KMS-11 (cell line): ENCODE data around the gene CDH11.

ENCODE experiments used
- H2AFZ ChIP-seq: fragments of 200-600 bp; sonication (generic); 2 replicates; pipeline ENCODE4 v1.6.1; 2016; ENCODE audit warnings: antibody characterized with exemption, mixed run types, low read depth
- H3K27ac ChIP-seq: fragments of 200-600 bp; sonication (generic); 2 replicates; pipeline ENCODE4 v1.6.1; 2016; ENCODE audit warnings: mild to moderate bottlenecking, mixed run types
- H3K27me3 ChIP-seq: fragments of 200-600 bp; sonication (generic); 2 replicates; pipeline ENCODE4 v1.6.1; 2017; ENCODE audit warnings: mild to moderate bottlenecking, low read depth, mixed run types, moderate library complexity; ENCODE audit not compliant: insufficient read depth
- H3K36me3 ChIP-seq: fragments of 200-600 bp; sonication (generic); 2 replicates; pipeline ENCODE4 v1.6.1; 2017; ENCODE audit warnings: mild to moderate bottlenecking, mixed run types; ENCODE audit not compliant: insufficient read depth
- H3K4me1 ChIP-seq: fragments of 200-600 bp; sonication (generic); 2 replicates; pipeline ENCODE4 v1.6.1; 2016; ENCODE audit warnings: mild to moderate bottlenecking, low read depth, mixed run types; ENCODE audit not compliant: poor library complexity, severe bottlenecking
- H3K4me2 ChIP-seq: fragments of 200-600 bp; sonication (generic); 2 replicates; pipeline ENCODE4 v1.7.0; 2016; ENCODE audit warnings: mild to moderate bottlenecking, mixed run types
- H3K4me3 ChIP-seq: fragments of 200-600 bp; sonication (generic); IDR thresholded peaks from 2 replicates; pipeline ENCODE4 v1.6.1; 2017; ENCODE audit warnings: low read depth, low read length, mixed read lengths; ENCODE audit not compliant: insufficient read depth
- H3K79me2 ChIP-seq: fragments of 200-600 bp; sonication (generic); 2 replicates; pipeline ENCODE4 v1.6.1; 2016; ENCODE audit warnings: low read depth, mixed run types; ENCODE audit not compliant: insufficient read depth
- H3K9ac ChIP-seq: fragments of 200-600 bp; sonication (generic); 2 replicates; pipeline ENCODE4 v1.6.1; 2016; ENCODE audit warnings: mild to moderate bottlenecking, mixed run types
- H4K20me1 ChIP-seq: fragments of 200-600 bp; sonication (generic); 2 replicates; pipeline ENCODE4 v1.6.1; 2016; ENCODE audit warnings: mild to moderate bottlenecking, mixed run types; ENCODE audit not compliant: insufficient read depth
- CTCF ChIP-seq: fragments of 200-600 bp; sonication (generic); conservative IDR thresholded peaks from 2 replicates; pipeline ENCODE4 v1.6.1; 2017; ENCODE audit warnings: low read depth, mild to moderate bottlenecking, antibody characterized with exemption, low read length, moderate library complexity, mixed read lengths

The CDH11 gene

GRCh38 chr16:65095090-65095728, 26.7 kb downstream of the CDH11 start:
- H3K79me2 ChIP-seq, result no peaks in the 10 kb centered on the region
- H3K4me2 ChIP-seq, result no peak overlapping the region
- H2AFZ ChIP-seq, result no peak overlapping the region
- no peaks in the 10 kb centered on the region for H3K36me3 ChIP-seq
- H3K4me3 ChIP-seq, result no peak overlapping the region
- H3K27me3 ChIP-seq, result no peaks in the 10 kb centered on the region
- H3K27ac ChIP-seq, result no peak overlapping the region
- H3K9ac ChIP-seq, result no peak overlapping the region
- no peak for TF ChIP-seq CTCF
- H3K4me1 ChIP-seq, result no peaks in the 10 kb centered on the region
- H4K20me1 ChIP-seq, result no peaks in the 10 kb centered on the region

GRCh38 chr16:65094009-65094408, 27.9 kb downstream of the CDH11 start:
- H3K27me3 ChIP-seq, result no peaks in the 10 kb centered on the region
- H3K79me2 ChIP-seq, result no peaks in the 10 kb centered on the region
- no peak overlapping the region for H2AFZ ChIP-seq

GRCh38 chr16:65083164-65083857, 38.6 kb downstream of the CDH11 start:
- H4K20me1 ChIP-seq, result no peaks in the 10 kb centered on the region

More at GRCh38 chr16:65094009-65094408, 27.9 kb downstream of the CDH11 start:
- Histone ChIP-seq H3K4me1 (no peaks in the 10 kb centered on the region), H3K9ac (no peak overlapping the region), H3K4me3 (no peak overlapping the region), H3K36me3 (no peaks in the 10 kb centered on the region), H3K4me2 (no peak overlapping the region), H3K27ac (no peak overlapping the region), H4K20me1 (no peaks in the 10 kb centered on the region)
- no peak for TF ChIP-seq CTCF

GRCh38 chr16:65079549-65079948, 42.3 kb downstream of the CDH11 start:
- no peaks in the 10 kb centered on the region for H3K4me1 ChIP-seq
- H3K79me2 ChIP-seq, result no peaks in the 10 kb centered on the region
- no peaks in the 10 kb centered on the region for H3K27me3 ChIP-seq
- H3K27ac ChIP-seq, result no peak overlapping the region
- H3K4me3 ChIP-seq, result no peak overlapping the region
- H3K36me3 ChIP-seq, result no peaks in the 10 kb centered on the region
- no peak overlapping the region for H3K4me2 ChIP-seq
- H2AFZ ChIP-seq, result no peak overlapping the region
- no peak overlapping the region for H3K9ac ChIP-seq
- TF ChIP-seq CTCF, result no peak
- H4K20me1 ChIP-seq, result no peaks in the 10 kb centered on the region

More at GRCh38 chr16:65083164-65083857, 38.6 kb downstream of the CDH11 start:
- H2AFZ ChIP-seq, result no peak overlapping the region
- H3K79me2 ChIP-seq, result no peaks in the 10 kb centered on the region
- H3K4me3 ChIP-seq, result no peak overlapping the region
- H3K4me2 ChIP-seq, result no peak overlapping the region
- H3K4me1 ChIP-seq, result no peaks in the 10 kb centered on the region
- H3K27me3 ChIP-seq, result no peaks in the 10 kb centered on the region
- no peaks in the 10 kb centered on the region for H3K36me3 ChIP-seq
- no peak overlapping the region for H3K9ac ChIP-seq
- no peak for TF ChIP-seq CTCF
- no peak overlapping the region for H3K27ac ChIP-seq
